A549 (cell line): ENCODE results near the gene GPR160. TPM values are rescaled to one million over a fixed set of nuclear protein-coding genes. Genes with fewer than 3 reads are reported as not detected.

ENCODE experiments used
- ATAC-seq, 2 experiments: fragments of 200-7000 bp in 1 of 2; fragments of >200 bp in 1 of 2; cut with Nextera tagmentation in 1 of 2; cut with Tn5 transposase in 1 of 2; 3 replicates each; pipeline versions ENCODE4 v1.8.0 to v1.9.1; 2018 to 2020; ENCODE audit warnings: mild to moderate bottlenecking in 1 of 2, moderate library complexity in 1 of 2
- CTCF ChIA-PET: fragments of 300-600 bp; sonication (Branson Sonifier 250); formaldehyde crosslinking; extraction: SDS; loops from one replicate; lab custom pipeline; 2021; ENCODE audit warnings: antibody characterized with exemption, inconsistent platforms; lab: Yijun Ruan, JAX
- POLR2A ChIA-PET: fragments of 350-600 bp; formaldehyde crosslinking; extraction: SDS; loops from one replicate; lab custom pipeline; 2021; ENCODE audit warnings: antibody characterized with exemption, inconsistent platforms; lab: Yijun Ruan, JAX
- DNase-seq, 2 experiments: peaks; one replicate each; pipeline versions ENCODE4 v3.0.0 to v3.0.0-alpha.2; 2011 to 2016; ENCODE audit warnings: low read depth in 1 of 2, low spot score in 1 of 2
- FAIRE-seq: peaks from 2 replicates; lab custom pipeline; 2011; peaks lifted over from hg19 to GRCh38; lab: Jason Lieb, UNC
- H3K27ac ChIP-seq, 2 experiments: fragments of >200 bp; sonication (Bioruptor Twin); formaldehyde crosslinking; 3 replicates each; pipeline ENCODE4 v1.5.1; 2016 to 2017
- H3K4me1 ChIP-seq: fragments of >200 bp; sonication (Bioruptor Twin); formaldehyde crosslinking; 3 replicates; pipeline ENCODE4 v1.6.1; 2016
- H3K4me2 ChIP-seq: fragments of >200 bp; sonication (Bioruptor Twin); formaldehyde crosslinking; 3 replicates; pipeline ENCODE4 v1.6.1; 2016
- H3K4me3 ChIP-seq: fragments of >200 bp; sonication (Bioruptor Twin); formaldehyde crosslinking; 3 replicates; pipeline ENCODE4 v1.5.1; 2016
- H3K9me3 ChIP-seq: fragments of >200 bp; sonication (Bioruptor Twin); formaldehyde crosslinking; 3 replicates; pipeline ENCODE4 v1.6.1; 2016
- CTCF ChIP-seq: fragments of >200 bp; sonication (Bioruptor Twin); formaldehyde crosslinking; IDR thresholded peaks from 3 replicates; pipeline ENCODE4 v1.5.1; 2016
- EHF ChIP-seq: fragments of 250-450 bp; sonication (Bioruptor Pico); IDR thresholded peaks from 2 replicates; pipeline ENCODE4 v1.5.0; 2020; ENCODE audit warnings: mild to moderate bottlenecking
- ELK1 ChIP-seq: fragments of 150-350 bp; IDR thresholded peaks from 2 replicates; pipeline ENCODE4 v1.6.1; 2014; ENCODE audit warnings: low read depth, mild to moderate bottlenecking, low read length
- EP300 ChIP-seq, 2 experiments: fragments of >200 bp; sonication (Bioruptor Twin); formaldehyde crosslinking; IDR thresholded peaks; 2 replicates in 1 of 2; 3 replicates in 1 of 2; pipeline ENCODE4 v1.6.1; 2016 to 2017
- FOSB ChIP-seq: fragments of 250-450 bp; sonication (Bioruptor Pico); IDR thresholded peaks from 2 replicates; pipeline ENCODE4 v1.5.0; 2020; ENCODE audit warnings: mild to moderate bottlenecking, moderate library complexity
- FOSL2 ChIP-seq, 2 experiments: fragments of 450-650 bp in 1 of 2; fragments of >200 bp in 1 of 2; sonication (Bioruptor Twin) in 1 of 2; formaldehyde crosslinking; IDR thresholded peaks; 2 replicates each; pipeline versions ENCODE4 v1.5.0 to v1.6.1; 2016 to 2020; ENCODE audit warnings: mild to moderate bottlenecking in 1 of 2, moderate library complexity in 1 of 2
- GATA3 ChIP-seq: IDR thresholded peaks from 2 replicates; pipeline ENCODE4 v1.6.1; 2012; ENCODE audit warnings: borderline replicate concordance
- HOXB13 ChIP-seq: fragments of 250-450 bp; sonication (Bioruptor Pico); IDR thresholded peaks from 2 replicates; pipeline ENCODE4 v1.5.0; 2020; ENCODE audit warnings: low read depth, mild to moderate bottlenecking, moderate library complexity
- HOXB5 ChIP-seq: fragments of 250-450 bp; sonication (Bioruptor Pico); IDR thresholded peaks from 2 replicates; pipeline ENCODE4 v1.5.0; 2020; ENCODE audit warnings: mild to moderate bottlenecking, moderate library complexity
- JUN ChIP-seq, 2 experiments: fragments of >200 bp; sonication (Bioruptor Twin); formaldehyde crosslinking; IDR thresholded peaks; 2 replicates in 1 of 2; 3 replicates in 1 of 2; pipeline ENCODE4 v1.6.1; 2016 to 2017
- MAX ChIP-seq: IDR thresholded peaks from 2 replicates; pipeline ENCODE4 v1.6.1; 2012
- MAZ ChIP-seq: fragments of 150-350 bp; IDR thresholded peaks from 2 replicates; pipeline ENCODE4 v1.6.1; 2014; ENCODE audit warnings: antibody characterized with exemption, low read depth, low read length, borderline replicate concordance
- MYC ChIP-seq: IDR thresholded peaks from 2 replicates; pipeline ENCODE4 v1.6.1; 2012; ENCODE audit warnings: mild to moderate bottlenecking, inconsistent platforms, low read length, improper control_type of control experiment, borderline replicate concordance
- NPAS2 ChIP-seq: fragments of 250-450 bp; sonication (Bioruptor Pico); IDR thresholded peaks from 2 replicates; pipeline ENCODE4 v1.8.0; 2022; ENCODE audit warnings: mild to moderate bottlenecking, moderate library complexity, borderline replicate concordance
- PBX3 ChIP-seq: IDR thresholded peaks from 2 replicates; pipeline ENCODE4 v1.6.1; 2012
- POLR2AphosphoS2 ChIP-seq: conservative IDR thresholded peaks from 2 replicates; pipeline ENCODE4 v1.6.1; 2012; ENCODE audit warnings: low read length, improper control_type of control experiment, inconsistent platforms
- RCOR1 ChIP-seq: fragments of 150-350 bp; IDR thresholded peaks from 2 replicates; pipeline ENCODE4 v1.6.1; 2014; ENCODE audit warnings: antibody characterized with exemption, low read length, low read depth
- SREBF2 ChIP-seq: fragments of 450-650 bp; IDR thresholded peaks from 2 replicates; pipeline ENCODE4 v1.6.1; 2014; ENCODE audit warnings: mild to moderate bottlenecking, moderate library complexity
- TFCP2L1 ChIP-seq: fragments of 250-450 bp; sonication (Bioruptor Pico); IDR thresholded peaks from 2 replicates; pipeline ENCODE4 v1.5.0; 2021; ENCODE audit warnings: mild to moderate bottlenecking
- ZC3H11A ChIP-seq: fragments of 450-650 bp; IDR thresholded peaks from 2 replicates; pipeline ENCODE4 v1.6.1; 2014; ENCODE audit warnings: antibody characterized with exemption, mild to moderate bottlenecking
- WGBS: methylation state at CpG from one replicate; pipeline ENCODE4 v1.1.6; 2017; ENCODE audit errors: missing lambda C conversion rate; 5-methylcytosine and 5-hydroxymethylcytosine counted together
- polyA plus RNA-seq, 4 experiments: library from polyadenylated mRNA; depleted of rRNA in 3 of 4; stranded (reverse); fragments of >200 nt; fragmentation: RNase III in 1 of 4; extraction: RNeasy Plus Mini Kit Qiagen cat#74134 plus additional on column Dnase treatment in 1 of 4; gene quantifications; 2 replicates in 3 of 4; 3 replicates in 1 of 4; pipeline ENCODE4 v1.2.3, GENCODE V29; 2011 to 2017
- TF ChIP-seq, protein P1 (sequence below): fragments of >200 bp; sonication (Bioruptor Twin); formaldehyde crosslinking; IDR thresholded peaks from 2 replicates; pipeline ENCODE4 v1.6.1; 2016
- TF ChIP-seq, protein P2 (sequence below): fragments of 200-600 bp; sonication (generic); IDR thresholded peaks from 2 replicates; pipeline ENCODE4 v1.6.1; 2016; ENCODE audit warnings: antibody characterized with exemption, mild to moderate bottlenecking, moderate library complexity

The GPR160 gene
- polyA plus RNA-seq, 2 of the 4 experiments (the other 2 are of a cell fraction) = 2.0 to 6.3 TPM

DNA sequence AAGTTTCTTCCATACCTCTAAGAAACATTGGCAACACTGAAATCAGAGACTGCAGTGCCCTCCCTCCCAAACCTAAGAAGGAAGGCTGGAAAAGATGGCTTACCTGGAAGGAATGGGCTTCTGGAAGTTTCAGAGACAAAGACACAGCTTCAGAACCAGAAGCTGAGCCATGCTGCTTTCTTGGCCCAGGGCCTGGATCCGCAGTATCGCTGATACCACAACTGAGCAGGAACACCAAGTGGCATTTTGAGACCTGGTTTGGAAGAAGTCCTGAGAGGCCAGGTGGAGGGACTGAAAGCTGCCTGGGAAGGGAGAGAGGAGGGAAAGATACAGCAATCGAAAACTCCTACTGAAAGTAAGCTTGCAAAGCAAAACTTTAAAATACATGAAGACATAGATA, 19.8 kb downstream of the GPR160 start:
- Histone ChIP-seq H3K4me3 (no peak overlapping the region), H3K4me2 (no peak overlapping the region), H3K27ac (no peak overlapping the region), H3K9me3 (no peaks in the 10 kb centered on the region), H3K4me1 (no peaks in the 10 kb centered on the region)
- no peak for FAIRE-seq
- CTCF ChIA-PET = no interaction called here
- ATAC-seq = no peak
- POLR2A ChIA-PET = no interaction called here
- DNase-seq = no peak
- no peak for TF ChIP-seq MAZ
- no peak for TF ChIP-seq FOSL2 (IDR thresholded peaks at IDR 0.05)
- no peak for TF ChIP-seq FOSL2 (CRISPR knock-in tag; IDR thresholded peaks at IDR 0.05)
- no peak for TF ChIP-seq GATA3
- TF ChIP-seq CTCF = no peak
- 80% methylated on average over 3 of the region's 3 CpGs for WGBS

DNA sequence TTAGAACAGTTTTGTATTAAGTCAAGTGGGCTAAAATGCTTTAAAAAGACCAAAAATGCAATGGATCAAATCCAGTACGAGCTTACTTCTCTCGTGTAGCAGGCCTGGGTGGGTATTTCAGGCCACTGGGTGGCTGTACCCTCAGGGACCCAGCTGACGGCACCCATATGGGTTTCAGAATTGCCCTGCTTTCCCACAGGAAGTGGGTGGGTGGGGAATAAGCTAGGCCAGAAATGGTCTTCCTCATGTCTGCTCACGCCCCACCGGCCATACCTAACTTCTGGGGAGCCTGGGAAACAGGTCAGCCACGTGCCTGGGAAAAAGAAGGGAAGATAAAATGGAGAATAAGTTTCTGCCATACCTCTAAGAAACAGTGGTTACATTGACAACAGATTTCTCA, 20.3 kb downstream of the GPR160 start:
- H3K4me1 ChIP-seq = no peaks in the 10 kb centered on the region
- H3K4me3 ChIP-seq = no peak overlapping the region
- CTCF ChIA-PET = interaction anchor here (0.8 kb wide), 1 partner anchor 352 kb away, joined by 3 read pairs; no protein-coding TSS in a partner anchor
- ATAC-seq (no peak), FAIRE-seq (no peak), DNase-seq (no peak)
- POLR2A ChIA-PET = no interaction called here
- H3K9me3 ChIP-seq = no peaks in the 10 kb centered on the region
- H3K4me2 ChIP-seq = no peak overlapping the region
- 68% methylated on average over 6 of the region's 6 CpGs for WGBS
- no peak for TF ChIP-seq MAX
- TF ChIP-seq FOSL2 (IDR thresholded peaks at IDR 0.05) = no peak
- no peak for TF ChIP-seq FOSL2 (CRISPR knock-in tag; IDR thresholded peaks at IDR 0.05)
- no peak for TF ChIP-seq ZC3H11A
- TF ChIP-seq, protein P1, sequence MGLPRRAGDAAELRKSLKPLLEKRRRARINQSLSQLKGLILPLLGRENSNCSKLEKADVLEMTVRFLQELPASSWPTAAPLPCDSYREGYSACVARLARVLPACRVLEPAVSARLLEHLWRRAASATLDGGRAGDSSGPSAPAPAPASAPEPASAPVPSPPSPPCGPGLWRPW = no peak
- no peak for TF ChIP-seq PBX3
- no peak for TF ChIP-seq NPAS2 (CRISPR knock-in tag)
- TF ChIP-seq EHF (CRISPR knock-in tag) = no peak
- TF ChIP-seq MYC = no peak
- no peak for TF ChIP-seq HOXB5
- no peak for TF ChIP-seq JUN (IDR thresholded peaks at IDR 0.05)
- no peak for TF ChIP-seq POLR2AphosphoS2
- TF ChIP-seq FOSB (CRISPR knock-in tag) = no peak
- no peak for TF ChIP-seq TFCP2L1 (CRISPR knock-in tag)
- H3K27ac ChIP-seq = no peak overlapping the region

DNA sequence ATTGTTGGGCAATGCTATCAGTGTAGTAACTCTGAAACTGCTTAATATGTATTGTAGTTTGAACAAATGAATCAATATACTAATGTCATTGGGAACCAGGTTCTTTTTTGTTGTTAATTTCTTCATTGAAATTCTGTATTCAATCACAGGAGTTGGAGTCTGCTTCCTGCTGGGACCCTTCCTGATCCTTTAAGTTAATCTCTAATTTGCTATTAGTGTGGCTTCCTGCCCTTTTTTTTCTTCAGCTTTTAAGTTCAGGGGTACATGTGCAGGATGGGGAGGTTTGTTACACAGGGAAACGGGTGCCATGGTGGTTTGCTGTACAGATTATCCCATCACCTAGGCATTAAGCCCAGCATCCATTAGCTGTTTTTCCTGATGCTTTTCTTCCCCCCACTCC, 21.7 kb downstream of the GPR160 start:
- POLR2A ChIA-PET = no interaction called here
- TF ChIP-seq MAZ = no peak
- TF ChIP-seq ELK1 = no peak
- TF ChIP-seq EP300 (IDR thresholded peaks at IDR 0.05) = no peak
- no peak for TF ChIP-seq NPAS2 (CRISPR knock-in tag)
- no peak for TF ChIP-seq SREBF2
- no peak for TF ChIP-seq HOXB5
- TF ChIP-seq EHF (CRISPR knock-in tag) = no peak
- TF ChIP-seq CTCF = no peak
- TF ChIP-seq HOXB13 = no peak
- no peak for TF ChIP-seq GATA3
- no peak for TF ChIP-seq FOSB (CRISPR knock-in tag)
- TF ChIP-seq RCOR1 = no peak
- TF ChIP-seq, protein P2, sequence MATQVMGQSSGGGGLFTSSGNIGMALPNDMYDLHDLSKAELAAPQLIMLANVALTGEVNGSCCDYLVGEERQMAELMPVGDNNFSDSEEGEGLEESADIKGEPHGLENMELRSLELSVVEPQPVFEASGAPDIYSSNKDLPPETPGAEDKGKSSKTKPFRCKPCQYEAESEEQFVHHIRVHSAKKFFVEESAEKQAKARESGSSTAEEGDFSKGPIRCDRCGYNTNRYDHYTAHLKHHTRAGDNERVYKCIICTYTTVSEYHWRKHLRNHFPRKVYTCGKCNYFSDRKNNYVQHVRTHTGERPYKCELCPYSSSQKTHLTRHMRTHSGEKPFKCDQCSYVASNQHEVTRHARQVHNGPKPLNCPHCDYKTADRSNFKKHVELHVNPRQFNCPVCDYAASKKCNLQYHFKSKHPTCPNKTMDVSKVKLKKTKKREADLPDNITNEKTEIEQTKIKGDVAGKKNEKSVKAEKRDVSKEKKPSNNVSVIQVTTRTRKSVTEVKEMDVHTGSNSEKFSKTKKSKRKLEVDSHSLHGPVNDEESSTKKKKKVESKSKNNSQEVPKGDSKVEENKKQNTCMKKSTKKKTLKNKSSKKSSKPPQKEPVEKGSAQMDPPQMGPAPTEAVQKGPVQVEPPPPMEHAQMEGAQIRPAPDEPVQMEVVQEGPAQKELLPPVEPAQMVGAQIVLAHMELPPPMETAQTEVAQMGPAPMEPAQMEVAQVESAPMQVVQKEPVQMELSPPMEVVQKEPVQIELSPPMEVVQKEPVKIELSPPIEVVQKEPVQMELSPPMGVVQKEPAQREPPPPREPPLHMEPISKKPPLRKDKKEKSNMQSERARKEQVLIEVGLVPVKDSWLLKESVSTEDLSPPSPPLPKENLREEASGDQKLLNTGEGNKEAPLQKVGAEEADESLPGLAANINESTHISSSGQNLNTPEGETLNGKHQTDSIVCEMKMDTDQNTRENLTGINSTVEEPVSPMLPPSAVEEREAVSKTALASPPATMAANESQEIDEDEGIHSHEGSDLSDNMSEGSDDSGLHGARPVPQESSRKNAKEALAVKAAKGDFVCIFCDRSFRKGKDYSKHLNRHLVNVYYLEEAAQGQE = no peak

More for the DNA sequence above, 21.7 kb downstream of the GPR160 start:
- peak; percentile 54 for FAIRE-seq
- DNase-seq = no peak
- H3K4me3 ChIP-seq = no peak overlapping the region
- ATAC-seq = no peak
- no peak overlapping the region for H3K4me2 ChIP-seq
- CTCF ChIA-PET = no interaction called here
- H3K4me1 ChIP-seq = no peaks in the 10 kb centered on the region
- no peaks in the 10 kb centered on the region for H3K9me3 ChIP-seq
- 56% methylated on average over 1 of the region's 1 CpG for WGBS
- H3K27ac ChIP-seq = no peak overlapping the region
